ENCODE data around the gene USE1.

- no peak for TF ChIP-seq CTCF (conservative IDR thresholded peaks at IDR 0.05; ENCODE audit: low read depth in 2 of 2)
- TF ChIP-seq REST (IDR thresholded peaks at IDR 0.05; ENCODE audit: unreplicated experiment), result no peak
- no peak for TF ChIP-seq EZH2 (IDR thresholded peaks at IDR 0.05; ENCODE audit: low read depth, unreplicated experiment)
- no peak for TF ChIP-seq EZH2phosphoT487 (IDR thresholded peaks at IDR 0.05; ENCODE audit: unreplicated experiment)
- TF ChIP-seq NANOG (IDR thresholded peaks at IDR 0.05; ENCODE audit: borderline replicate concordance), result no peak
- TF ChIP-seq POLR2AphosphoS5 (IDR thresholded peaks at IDR 0.05; ENCODE audit: low read depth), result no peak
These were observed 22.9 kb downstream of the USE1 start for GRCh38 chr19:17237747-17238706.

All from GM23338 (cell line).